HEK293 (cell line): ENCODE measurements around the gene SPESP1.
A peak's percentile ranks its signal among the peaks of the same experiment; 100 is the strongest.

Experiments
- CTCF ChIA-PET: fragments of 350-600 bp; formaldehyde crosslinking; extraction: SDS; loops from one replicate; lab custom pipeline; 2021; ENCODE audit warnings: antibody characterized with exemption; lab: Yijun Ruan, JAX
- POLR2A ChIA-PET: fragments of 300-600 bp; formaldehyde crosslinking; extraction: SDS; loops from one replicate; lab custom pipeline; 2020; ENCODE audit warnings: antibody characterized with exemption, inconsistent platforms; lab: Yijun Ruan, JAX
- H3K27ac ChIP-seq: fragments of 200-500 bp; sonication (Bioruptor generic); 2 replicates; pipeline ENCODE4 v1.5.1; 2014; ENCODE audit warnings: low read depth, low read length, control low read depth, inconsistent platforms; ENCODE audit errors: extremely low read depth
- H3K36me3 ChIP-seq, 2 experiments: fragments of 200-500 bp in 1 of 2; sonication (Bioruptor generic) in 1 of 2; 1 replicate in 1 of 2; 2 replicates in 1 of 2; pipeline ENCODE4 v1.5.1; 2014 to 2017; ENCODE audit warnings: inconsistent platforms in 2 of 2, low read length in 2 of 2; ENCODE audit not compliant: control insufficient read depth in 2 of 2, insufficient read depth in 1 of 2
- H3K4me1 ChIP-seq: fragments of 200-500 bp; sonication (Bioruptor generic); 2 replicates; pipeline ENCODE4 v1.5.1; 2014; ENCODE audit warnings: mild to moderate bottlenecking, low read length, inconsistent platforms; ENCODE audit not compliant: control insufficient read depth, insufficient read depth
- H3K4me3 ChIP-seq: 2 replicates; pipeline ENCODE4 v1.5.1; 2011; ENCODE audit warnings: low read depth, mild to moderate bottlenecking, control low read depth, low read length, moderate library complexity
- H3K9me3 ChIP-seq: fragments of 200-500 bp; sonication (Bioruptor generic); 2 replicates; pipeline ENCODE4 v1.5.1; 2014; ENCODE audit warnings: low read depth, low read length, inconsistent platforms; ENCODE audit not compliant: control insufficient read depth, insufficient read depth
- ATF2 ChIP-seq: fragments of 450-650 bp; formaldehyde crosslinking; IDR thresholded peaks from 2 replicates; pipeline ENCODE4 v1.5.1; 2016; ENCODE audit warnings: missing biosample characterization, missing genetic modification characterization, low read depth
- BCL11B ChIP-seq: fragments of 450-650 bp; formaldehyde crosslinking; IDR thresholded peaks from 2 replicates; pipeline ENCODE4 v1.5.1; 2016; ENCODE audit warnings: low read depth, missing biosample characterization, missing genetic modification characterization
- GLI2 ChIP-seq: fragments of 450-650 bp; formaldehyde crosslinking; IDR thresholded peaks from 2 replicates; pipeline ENCODE4; 2017; ENCODE audit warnings: missing biosample characterization, missing genetic modification characterization, low read depth, borderline replicate concordance
- HOXD13 ChIP-seq: sonication (generic); formaldehyde crosslinking; IDR thresholded peaks from 2 replicates; pipeline ENCODE4 v1.8.0; 2022; ENCODE audit warnings: missing genetic modification reagents, borderline replicate concordance
- MEIS1 ChIP-seq: sonication (generic); formaldehyde crosslinking; IDR thresholded peaks from 2 replicates; pipeline ENCODE4 v1.8.1; 2022; ENCODE audit warnings: missing genetic modification reagents, mild to moderate bottlenecking, borderline replicate concordance
- OVOL3 ChIP-seq: fragments of 450-650 bp; formaldehyde crosslinking; IDR thresholded peaks from 2 replicates; pipeline ENCODE4 v1.5.1; 2016; ENCODE audit warnings: missing biosample characterization, missing genetic modification characterization
- SCRT1 ChIP-seq: fragments of 450-650 bp; formaldehyde crosslinking; IDR thresholded peaks from 2 replicates; pipeline ENCODE4 v1.5.1; 2016; ENCODE audit warnings: missing biosample characterization, missing genetic modification characterization, borderline replicate concordance
- SCRT2 ChIP-seq: fragments of 450-650 bp; formaldehyde crosslinking; IDR thresholded peaks from 2 replicates; pipeline ENCODE4 v1.5.1; 2016; ENCODE audit warnings: missing biosample characterization, missing genetic modification characterization
- TCF7L2 ChIP-seq: IDR thresholded peaks from 2 replicates; pipeline ENCODE4 v1.6.1; 2011; ENCODE audit warnings: low read depth, mild to moderate bottlenecking, inconsistent platforms, low read length, moderate library complexity, borderline replicate concordance
- TRIM28 ChIP-seq: IDR thresholded peaks from 2 replicates; pipeline ENCODE4 v1.6.1; 2011; ENCODE audit warnings: low read length, control low read depth, borderline replicate concordance
- WT1 ChIP-seq: fragments of 450-650 bp; formaldehyde crosslinking; IDR thresholded peaks from 2 replicates; pipeline ENCODE4 v1.5.1; 2016; ENCODE audit warnings: missing biosample characterization, missing genetic modification characterization
- ZBTB48 ChIP-seq: fragments of 450-650 bp; formaldehyde crosslinking; IDR thresholded peaks from 2 replicates; pipeline ENCODE4 v1.5.1; 2016; ENCODE audit warnings: missing biosample characterization, missing genetic modification characterization
- ZBTB8A ChIP-seq: fragments of 450-650 bp; formaldehyde crosslinking; IDR thresholded peaks from 2 replicates; pipeline ENCODE4 v1.5.1; 2016; ENCODE audit warnings: missing biosample characterization, missing genetic modification characterization
- ZEB2 ChIP-seq: fragments of 450-650 bp; formaldehyde crosslinking; IDR thresholded peaks from 2 replicates; pipeline ENCODE4 v1.5.1; 2016; ENCODE audit warnings: missing biosample characterization, missing genetic modification characterization
- ZNF132 ChIP-seq: fragments of 450-650 bp; formaldehyde crosslinking; IDR thresholded peaks from 2 replicates; pipeline ENCODE4 v1.5.1; 2017; ENCODE audit warnings: missing biosample characterization, missing genetic modification characterization, borderline replicate concordance
- ZNF202 ChIP-seq: fragments of 450-650 bp; formaldehyde crosslinking; IDR thresholded peaks from 2 replicates; pipeline ENCODE4 v1.5.1; 2016; ENCODE audit warnings: missing biosample characterization, missing genetic modification characterization, borderline replicate concordance
- ZNF366 ChIP-seq: fragments of 450-650 bp; formaldehyde crosslinking; conservative IDR thresholded peaks from 2 replicates; pipeline ENCODE4 v1.5.1; 2016; ENCODE audit warnings: missing biosample characterization, missing genetic modification characterization
- ZNF404 ChIP-seq: fragments of 450-650 bp; formaldehyde crosslinking; IDR thresholded peaks from 2 replicates; pipeline ENCODE4 v1.5.1; 2017; ENCODE audit warnings: missing biosample characterization, missing genetic modification characterization
- ZNF416 ChIP-seq: fragments of 450-650 bp; formaldehyde crosslinking; IDR thresholded peaks from 2 replicates; pipeline ENCODE4 v1.5.1; 2016; ENCODE audit warnings: missing biosample characterization, missing genetic modification characterization
- ZNF449 ChIP-seq: fragments of 450-650 bp; formaldehyde crosslinking; IDR thresholded peaks from 2 replicates; pipeline ENCODE4 v1.5.1; 2017; ENCODE audit warnings: missing biosample characterization, mild to moderate bottlenecking, missing genetic modification characterization, moderate library complexity
- ZNF510 ChIP-seq: fragments of 450-650 bp; formaldehyde crosslinking; IDR thresholded peaks from 2 replicates; pipeline ENCODE4 v1.5.1; 2018; ENCODE audit warnings: mild to moderate bottlenecking, missing genetic modification characterization, missing biosample characterization; ENCODE audit not compliant: insufficient replicate concordance
- ZNF529 ChIP-seq: fragments of 450-650 bp; formaldehyde crosslinking; IDR thresholded peaks from 2 replicates; pipeline ENCODE4 v1.5.1; 2017; ENCODE audit warnings: missing genetic modification characterization, missing biosample characterization; ENCODE audit not compliant: insufficient replicate concordance
- ZNF580 ChIP-seq: fragments of 450-650 bp; formaldehyde crosslinking; IDR thresholded peaks from 2 replicates; pipeline ENCODE4 v1.5.1; 2016; ENCODE audit warnings: missing biosample characterization, missing genetic modification characterization
- ZNF596 ChIP-seq: fragments of 450-650 bp; IDR thresholded peaks from 2 replicates; pipeline ENCODE4 v1.5.0; 2018; ENCODE audit warnings: missing biosample characterization, mild to moderate bottlenecking, missing genetic modification characterization, moderate library complexity
- ZNF610 ChIP-seq: fragments of 450-650 bp; formaldehyde crosslinking; IDR thresholded peaks from 2 replicates; pipeline ENCODE4 v1.5.1; 2016; ENCODE audit warnings: missing biosample characterization, missing genetic modification characterization, borderline replicate concordance
- ZNF654 ChIP-seq: fragments of 450-650 bp; formaldehyde crosslinking; IDR thresholded peaks from 2 replicates; pipeline ENCODE4 v1.5.1; 2016; ENCODE audit warnings: low read depth, missing biosample characterization, missing genetic modification characterization
- ZNF664 ChIP-seq: fragments of 450-650 bp; formaldehyde crosslinking; IDR thresholded peaks from 2 replicates; pipeline ENCODE4 v1.5.1; 2016; ENCODE audit warnings: missing biosample characterization, missing genetic modification characterization
- ZNF701 ChIP-seq: fragments of 450-650 bp; formaldehyde crosslinking; IDR thresholded peaks from 2 replicates; pipeline ENCODE4 v1.5.1; 2016; ENCODE audit warnings: missing biosample characterization, missing genetic modification characterization
- ZNF830 ChIP-seq: fragments of 450-650 bp; IDR thresholded peaks from 2 replicates; pipeline ENCODE4 v1.5.0; 2018; ENCODE audit warnings: missing biosample characterization, missing genetic modification characterization, low read depth, mild to moderate bottlenecking, moderate library complexity
- ZSCAN16 ChIP-seq: fragments of 450-650 bp; formaldehyde crosslinking; IDR thresholded peaks from 2 replicates; pipeline ENCODE4 v1.5.1; 2016; ENCODE audit warnings: missing biosample characterization, missing genetic modification characterization
- ZSCAN30 ChIP-seq: fragments of 450-650 bp; IDR thresholded peaks from 2 replicates; pipeline ENCODE4 v1.5.1; 2018; ENCODE audit warnings: missing biosample characterization, mild to moderate bottlenecking, missing genetic modification characterization, moderate library complexity

SPESP1 gene

GRCh38 chr15:68887120-68887519 lies 43.2 kb upstream of the SPESP1 start:
- H3K9me3 ChIP-seq = no peaks in the 10 kb centered on the region
- ChIA-PET CTCF (interaction anchor here (1.9 to 5.0 kb wide), 4 partner anchors 8 to 213 kb away, joined by 4 to 45 read pairs (median 8); no protein-coding TSS in a partner anchor), POLR2A (no interaction called here)
- H3K4me3 ChIP-seq = no peak overlapping the region
- no peaks in the 10 kb centered on the region for H3K4me1 ChIP-seq
- H3K27ac ChIP-seq = no peak overlapping the region
- no peaks in the 10 kb centered on the region for H3K36me3 ChIP-seq
- TF ChIP-seq SCRT2 (tag by site-specific recombination) = peak; percentile 56; the same call in 1 of the 2 replicates
- TF ChIP-seq ZNF404 (tag by site-specific recombination) = no peak
- no peak for TF ChIP-seq ZNF701
- TF ChIP-seq, all 188 proteins: peak for 1

- CTCF ChIA-PET = interaction anchor here (1.9 to 5.0 kb wide), 3 partner anchors 8 to 214 kb away, joined by 4 to 45 read pairs (median 8); no protein-coding TSS in a partner anchor
- no peaks in the 10 kb centered on the region for H3K4me1 ChIP-seq
- TF ChIP-seq ATF2 (tag by site-specific recombination) (no peak), ZNF654 (tag by site-specific recombination) (no peak), GLI2 (tag by site-specific recombination) (no peak), ZBTB48 (tag by site-specific recombination) (no peak), HOXD13 (CRISPR knock-in tag) (no peak), ZNF132 (tag by site-specific recombination) (no peak), MEIS1 (CRISPR knock-in tag) (no peak), ZEB2 (tag by site-specific recombination) (no peak), ZNF529 (tag by site-specific recombination) (no peak), OVOL3 (tag by site-specific recombination) (no peak), ZNF596 (tag by site-specific recombination) (no peak), ZNF664 (no peak), ZSCAN16 (no peak), ZNF202 (no peak)
- TF ChIP-seq, all 188 proteins: peak for 0
- Histone ChIP-seq H3K27ac (no peak overlapping the region), H3K36me3 (no peaks in the 10 kb centered on the region), H3K4me3 (no peak overlapping the region), H3K9me3 (no peaks in the 10 kb centered on the region)
- POLR2A ChIA-PET = no interaction called here
Measured at GRCh38 chr15:68887819-68888218, 42.5 kb upstream of the SPESP1 start.

GRCh38 chr15:68888419-68888818 lies 41.9 kb upstream of the SPESP1 start:
- no peaks in the 10 kb centered on the region for H3K4me1 ChIP-seq
- H3K4me3 ChIP-seq = no peak overlapping the region
- no peaks in the 10 kb centered on the region for H3K9me3 ChIP-seq
- no peaks in the 10 kb centered on the region for H3K36me3 ChIP-seq
- no peak for TF ChIP-seq TCF7L2
- no peak for TF ChIP-seq ZSCAN30
- no peak for TF ChIP-seq ZNF416 (tag by site-specific recombination)
- TF ChIP-seq ZNF830 (tag by site-specific recombination) = no peak
- TF ChIP-seq SCRT1 (tag by site-specific recombination) = no peak
- TF ChIP-seq ZNF610 (tag by site-specific recombination) = no peak
- TF ChIP-seq ZNF580 (tag by site-specific recombination) = no peak
- no peak for TF ChIP-seq ZBTB8A (tag by site-specific recombination)
- TF ChIP-seq ZNF510 = no peak
- TF ChIP-seq TRIM28 = no peak
- no peak for TF ChIP-seq WT1 (tag by site-specific recombination)
- no peak for TF ChIP-seq BCL11B (tag by site-specific recombination)
- no peak for TF ChIP-seq ZNF449 (tag by site-specific recombination)
- TF ChIP-seq ZBTB48 (tag by site-specific recombination) = no peak
- TF ChIP-seq ZNF366 (tag by site-specific recombination) = no peak
- CTCF ChIA-PET = interaction anchor here (0.7 to 5.0 kb wide), 4 partner anchors 9 to 215 kb away, joined by 3 to 45 read pairs (median 6); no protein-coding TSS in a partner anchor
- POLR2A ChIA-PET = no interaction called here
- no peak overlapping the region for H3K27ac ChIP-seq
